T-helper 1 cell treated with Interleukin-12 subunit alpha and Interleukin-12 subunit beta and Interleukin-4 antibody, amounts not matched to agents 30 ng/mL and 1 ng/mL, for 36 hours (primary cell): ENCODE data around the gene CYBA. TPM values are rescaled to one million over a fixed set of nuclear protein-coding genes. Genes with fewer than 3 reads are reported as not detected.

ENCODE experiments used
- intact Hi-C: fragments of 100-400 bp; cut with micrococcal nuclease; formaldehyde crosslinking; loops from one replicate; pipeline ENCODE4 v1.15.1; 2024
- total RNA-seq: library from RNA; stranded (reverse); gene quantifications from 2 replicates; pipeline ENCODE4 v1.2.3, GENCODE V29; 2022

Gene CYBA
- total RNA-seq, 1 donor from 2014 or later, result 567 TPM

DNA sequence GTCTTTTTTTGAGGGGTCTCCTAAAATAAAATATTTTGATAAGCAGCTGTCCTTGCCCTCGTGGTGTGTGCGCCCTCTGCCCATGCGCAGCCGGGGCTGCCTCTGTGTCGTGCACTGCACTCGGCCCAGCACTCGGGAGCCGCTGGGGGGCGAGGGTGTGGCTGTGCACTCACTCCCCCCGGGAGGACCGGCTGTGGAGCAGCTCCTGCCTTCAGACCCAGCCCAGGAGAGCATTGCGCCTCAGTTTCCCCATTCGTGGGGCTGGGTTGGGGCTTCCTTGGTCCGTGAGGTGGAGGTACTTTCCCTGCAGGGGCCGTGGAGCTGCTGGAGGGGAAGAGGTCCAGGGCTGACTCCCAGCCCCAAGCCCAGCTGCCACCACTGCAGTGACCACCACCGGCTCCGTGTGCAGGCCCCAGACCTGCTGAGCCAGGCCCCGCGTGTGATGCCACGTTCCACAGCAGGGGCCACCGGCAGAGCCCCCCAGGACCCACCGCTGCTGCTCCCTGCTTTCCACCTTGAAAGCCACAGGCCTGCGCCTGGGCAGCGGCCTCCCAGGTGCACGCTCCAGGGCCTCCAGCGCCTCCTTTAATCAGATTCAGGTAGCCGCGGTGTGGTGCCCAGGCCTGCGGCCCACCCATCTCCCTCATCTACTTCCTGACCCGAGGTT lies 18.8 kb downstream of the CYBA start:
- intact Hi-C loops, result no loop called here

DNA sequence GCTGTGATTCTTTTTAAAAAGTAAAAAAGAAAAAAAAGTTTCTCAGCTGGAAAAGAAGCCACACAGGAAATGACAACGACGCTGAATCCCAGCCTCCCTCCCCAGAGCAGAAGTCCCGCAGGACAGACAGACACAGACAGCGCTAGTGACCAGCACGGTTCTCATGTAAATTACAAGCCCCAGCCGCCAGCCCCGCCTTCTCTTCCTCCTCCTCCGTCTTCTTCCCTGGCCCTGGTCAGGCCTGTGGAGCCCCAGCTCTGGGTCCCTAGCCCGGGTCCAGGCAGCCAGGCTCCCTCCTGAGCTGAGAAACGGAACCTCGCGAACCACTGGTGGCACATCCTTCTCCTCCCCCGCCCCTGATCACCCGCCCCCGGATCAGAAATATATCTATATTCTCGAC lies 19.5 kb downstream of the CYBA start:
- intact Hi-C loops, result no loop called here

DNA sequence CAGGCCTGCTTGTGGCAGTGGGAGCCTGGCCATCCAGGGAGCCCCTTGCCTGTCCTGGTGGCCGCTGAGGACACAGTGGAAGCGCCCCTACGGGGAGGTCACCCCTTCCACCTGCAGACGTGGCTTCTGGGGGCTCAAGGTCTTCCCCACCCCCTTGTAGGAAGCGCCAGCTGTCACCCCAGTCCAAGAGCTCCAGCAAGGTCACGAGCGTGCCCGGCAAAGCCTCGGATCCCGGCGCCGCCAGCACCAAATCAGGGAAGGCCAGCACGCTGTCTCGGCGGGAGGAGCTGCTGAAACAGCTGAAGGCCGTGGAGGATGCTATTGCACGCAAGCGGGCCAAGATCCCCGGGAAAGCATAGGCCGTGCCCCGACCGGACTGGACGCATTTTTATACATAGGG lies 19.9 kb downstream of the CYBA start:
- intact Hi-C loops, result no loop called here

DNA sequence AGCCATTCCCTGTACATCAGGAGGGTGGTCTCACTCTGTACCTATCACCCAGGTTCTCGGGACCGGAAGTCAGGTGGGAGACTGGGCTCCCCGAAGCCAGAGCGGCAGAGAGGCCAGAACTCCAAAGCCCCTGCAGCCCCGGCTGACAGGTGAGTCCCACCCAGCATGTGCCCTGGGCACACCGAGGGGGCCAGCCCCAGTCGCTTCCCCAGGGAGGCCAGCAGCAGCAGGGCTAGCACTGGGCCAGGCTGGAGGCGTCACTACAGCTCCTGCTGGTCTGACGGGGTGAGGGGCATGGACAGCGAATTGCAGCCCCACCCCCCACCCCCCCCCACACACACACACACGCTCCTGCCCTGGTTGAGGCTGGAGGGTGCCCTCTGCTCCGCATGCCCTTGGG lies 20.4 kb downstream of the CYBA start:
- intact Hi-C loops, result no loop called here

DNA sequence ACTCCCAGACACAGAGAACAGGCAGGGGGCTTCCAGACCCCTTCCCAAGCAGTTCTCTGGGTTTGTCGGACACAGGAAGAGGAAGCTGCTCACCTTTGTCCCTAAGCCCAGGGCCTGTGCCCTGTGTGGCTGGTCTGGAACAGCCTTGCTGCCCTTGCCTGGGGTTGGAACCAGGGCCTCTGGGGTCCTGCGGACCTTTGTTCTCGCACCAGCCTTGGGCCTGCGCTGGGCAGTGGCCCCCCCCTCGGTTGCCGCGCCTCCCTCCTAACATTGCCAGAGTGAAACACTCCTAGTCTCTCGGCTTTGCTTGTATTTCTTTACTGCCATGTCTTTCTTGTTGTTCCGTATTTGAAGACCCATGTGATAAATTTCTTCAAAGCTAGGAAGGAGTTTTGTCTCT lies 21.0 kb downstream of the CYBA start:
- intact Hi-C loops, result no loop called here

DNA sequence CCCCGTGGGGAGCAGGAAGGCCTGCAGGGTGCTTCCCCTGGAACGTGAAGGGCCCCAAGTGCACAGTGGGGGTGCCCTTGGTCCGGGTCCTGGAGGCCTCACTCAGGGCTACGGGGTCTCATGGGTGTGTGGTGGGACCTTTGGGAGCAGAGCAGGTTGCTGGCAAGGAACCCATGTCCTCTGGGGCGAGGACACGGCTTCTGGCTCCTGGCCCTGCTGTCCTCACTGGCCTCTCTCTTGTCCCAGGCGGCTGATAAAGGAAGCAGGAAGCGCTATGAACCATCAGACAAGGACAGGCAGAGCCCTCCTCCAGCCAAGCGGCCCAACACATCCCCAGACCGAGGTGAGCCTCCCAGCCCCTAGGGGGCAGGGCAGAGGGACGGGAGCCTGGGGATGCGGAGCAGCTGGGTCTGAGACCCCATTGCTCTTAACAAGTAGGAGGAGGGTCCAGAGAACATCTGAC lies 22.3 kb downstream of the CYBA start:
- intact Hi-C loops, result no loop called here

DNA sequence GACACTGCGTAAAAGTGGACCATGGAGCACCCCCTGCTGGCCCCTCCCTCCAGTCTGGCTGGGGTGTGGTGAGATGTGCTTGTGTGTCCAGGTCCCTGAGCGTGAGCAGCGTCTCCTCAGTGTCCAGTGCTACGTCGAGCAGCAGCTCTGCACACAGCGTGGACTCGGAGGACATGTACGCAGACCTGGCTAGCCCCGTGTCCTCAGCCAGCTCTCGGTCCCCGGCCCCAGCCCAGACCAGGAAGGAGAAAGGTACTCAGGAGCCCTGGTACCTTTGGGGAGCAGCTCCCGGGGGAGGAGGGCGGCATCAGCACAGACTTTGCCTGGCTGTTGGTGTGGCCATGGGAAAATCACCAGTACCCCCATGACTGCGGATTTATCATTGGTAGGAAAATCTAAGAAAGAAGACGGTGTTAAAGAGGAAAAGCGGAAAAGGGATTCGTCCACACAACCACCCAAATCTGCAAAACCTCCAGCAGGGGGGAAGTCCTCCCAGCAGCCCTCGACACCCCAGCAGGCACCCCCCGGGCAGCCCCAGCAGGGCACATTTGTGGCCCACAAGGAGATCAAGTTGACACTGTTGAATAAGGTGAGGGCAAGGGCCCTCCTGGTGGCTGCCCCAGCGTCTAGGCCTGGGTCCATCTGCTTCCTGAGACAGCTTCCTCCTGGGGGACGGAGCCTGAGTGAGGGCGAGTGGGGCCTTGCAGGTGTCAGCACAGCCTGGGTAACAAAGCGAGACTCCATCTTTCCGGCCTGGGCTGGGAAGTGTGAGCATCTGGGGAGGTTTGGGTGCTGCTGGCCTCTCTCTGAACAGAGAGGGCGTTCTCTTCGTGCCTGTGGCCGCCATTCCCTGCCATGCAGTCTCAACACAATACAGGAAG lies 23.1 kb downstream of the CYBA start:
- intact Hi-C loops, result no loop called here

DNA sequence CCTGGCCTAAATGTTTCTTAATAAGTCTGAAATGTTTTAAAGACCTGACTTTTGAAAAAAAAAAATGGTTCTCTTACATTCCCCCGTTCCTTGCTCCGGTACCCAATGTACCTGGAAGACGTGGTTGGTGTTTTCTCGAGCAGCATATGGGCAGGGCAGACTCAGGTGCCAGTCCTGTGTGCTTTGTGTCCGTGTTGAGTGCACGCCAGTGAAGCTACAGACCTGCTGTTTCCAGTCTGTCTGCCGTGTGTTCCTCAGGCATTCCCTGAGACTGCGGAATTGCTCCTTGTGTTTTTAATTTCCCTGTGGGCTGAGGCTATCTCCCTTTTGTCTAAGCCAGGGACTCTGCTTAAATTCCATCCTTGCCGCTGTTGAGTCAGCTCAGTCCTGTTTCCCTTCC lies 24.2 kb downstream of the CYBA start:
- intact Hi-C loops, result no loop called here

DNA sequence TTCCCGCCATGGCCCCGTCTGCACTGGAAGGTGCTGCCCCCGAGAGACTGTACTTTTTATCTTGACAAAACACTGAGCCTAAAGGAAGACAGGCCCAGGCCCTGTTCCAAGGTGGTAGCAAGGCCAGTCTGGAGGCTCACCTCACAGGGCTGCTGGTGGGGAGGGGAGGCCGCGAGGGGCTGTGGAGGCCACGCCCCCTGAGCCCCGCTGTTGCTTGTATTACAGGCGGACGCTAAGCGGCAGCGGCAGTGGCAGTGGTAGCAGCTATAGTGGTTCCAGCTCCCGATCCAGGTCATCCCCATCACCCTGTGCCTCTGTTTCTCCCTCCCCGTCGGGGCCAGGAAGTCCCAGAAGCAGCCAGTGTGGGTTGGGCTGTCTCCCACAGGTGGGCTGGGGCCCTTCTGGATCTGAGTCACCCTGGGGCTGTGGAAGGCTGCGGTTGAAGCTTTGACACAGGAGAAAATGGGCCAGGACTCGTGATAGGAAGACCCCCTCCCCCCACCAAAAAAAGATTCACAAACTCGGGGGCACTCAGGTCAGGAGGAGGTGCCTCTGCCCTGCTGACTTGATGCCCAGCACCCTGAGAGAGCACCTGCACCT lies 25.8 kb downstream of the CYBA start:
- intact Hi-C loops, result no loop called here

DNA sequence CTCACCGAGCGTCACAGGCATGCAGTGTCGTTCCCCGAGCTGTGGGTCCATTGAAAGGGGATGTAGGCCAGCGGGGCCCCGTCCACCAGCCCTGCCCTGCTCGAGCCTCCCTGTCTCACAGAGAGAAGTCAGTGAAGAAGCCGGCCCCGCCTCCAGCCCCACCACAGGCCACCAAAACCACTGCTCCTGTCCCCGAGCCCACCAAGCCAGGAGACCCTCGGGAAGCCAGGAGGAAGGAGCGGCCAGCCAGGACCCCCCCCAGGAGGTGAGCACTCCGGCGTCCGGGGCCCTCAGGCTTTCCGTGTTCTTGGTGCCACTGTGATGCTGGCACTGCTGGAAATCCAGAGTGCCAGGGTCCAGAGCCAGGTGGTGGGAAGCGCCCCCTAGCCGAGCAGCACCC lies 26.4 kb downstream of the CYBA start:
- intact Hi-C loops, result no loop called here

DNA sequence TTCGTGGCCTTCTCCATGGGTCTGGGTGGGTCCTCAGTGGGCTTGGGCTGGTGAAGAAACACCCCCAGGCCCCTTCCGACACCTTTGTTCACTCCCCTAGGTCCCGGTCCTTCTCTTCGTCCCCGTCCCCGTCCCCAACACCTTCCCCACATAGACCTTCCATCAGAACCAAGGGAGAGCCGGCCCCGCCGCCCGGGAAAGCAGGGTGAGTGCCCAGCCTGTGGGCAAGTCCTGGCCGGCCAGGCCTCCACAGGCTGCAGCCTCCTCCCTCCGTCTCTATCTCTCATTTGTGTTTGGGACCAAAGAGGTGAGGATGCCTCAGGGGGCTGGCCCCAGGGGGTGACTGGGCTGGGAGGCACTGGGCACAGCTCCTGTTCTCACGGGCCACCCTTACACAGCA lies 27.0 kb downstream of the CYBA start:
- intact Hi-C loops, result no loop called here

DNA sequence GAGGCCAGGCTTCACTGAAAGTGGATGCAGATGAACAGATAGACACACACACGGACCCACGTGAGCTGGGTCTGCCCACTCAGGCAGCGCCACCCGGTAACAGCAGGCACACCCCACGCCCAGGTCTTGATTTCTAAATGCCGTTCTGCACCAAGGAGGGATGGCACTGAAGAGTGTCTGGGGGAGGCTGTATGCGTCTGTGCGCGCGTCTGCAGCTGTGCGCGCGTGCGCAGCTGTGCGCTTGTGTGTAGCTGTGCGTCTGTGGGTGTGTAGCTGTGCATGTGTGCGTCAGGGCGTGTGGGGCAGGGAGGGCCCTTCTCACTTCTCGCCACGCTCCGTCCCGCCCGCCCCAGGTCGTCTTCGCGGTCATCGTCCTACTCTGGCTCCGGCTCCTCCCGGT lies 28.0 kb downstream of the CYBA start:
- intact Hi-C loops, result no loop called here

DNA sequence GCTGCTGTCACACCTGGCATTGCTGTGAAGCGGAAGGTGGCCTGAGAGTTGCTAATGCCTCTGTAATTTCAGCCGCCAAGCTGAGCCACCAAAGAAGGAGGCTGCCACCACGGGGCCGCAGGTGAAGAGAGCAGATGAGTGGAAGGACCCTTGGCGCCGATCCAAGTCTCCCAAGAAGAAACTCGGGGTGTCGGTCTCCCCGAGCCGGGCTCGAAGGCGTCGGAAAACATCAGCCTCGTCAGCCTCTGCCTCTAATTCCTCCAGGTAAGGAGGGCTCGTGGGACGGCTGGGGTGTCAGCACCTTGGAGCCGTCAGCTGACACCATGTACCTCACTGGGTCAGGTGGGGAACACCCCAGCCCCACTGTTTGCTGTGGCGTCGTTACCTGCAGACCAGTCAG lies 28.7 kb downstream of the CYBA start:
- intact Hi-C loops, result no loop called here

DNA sequence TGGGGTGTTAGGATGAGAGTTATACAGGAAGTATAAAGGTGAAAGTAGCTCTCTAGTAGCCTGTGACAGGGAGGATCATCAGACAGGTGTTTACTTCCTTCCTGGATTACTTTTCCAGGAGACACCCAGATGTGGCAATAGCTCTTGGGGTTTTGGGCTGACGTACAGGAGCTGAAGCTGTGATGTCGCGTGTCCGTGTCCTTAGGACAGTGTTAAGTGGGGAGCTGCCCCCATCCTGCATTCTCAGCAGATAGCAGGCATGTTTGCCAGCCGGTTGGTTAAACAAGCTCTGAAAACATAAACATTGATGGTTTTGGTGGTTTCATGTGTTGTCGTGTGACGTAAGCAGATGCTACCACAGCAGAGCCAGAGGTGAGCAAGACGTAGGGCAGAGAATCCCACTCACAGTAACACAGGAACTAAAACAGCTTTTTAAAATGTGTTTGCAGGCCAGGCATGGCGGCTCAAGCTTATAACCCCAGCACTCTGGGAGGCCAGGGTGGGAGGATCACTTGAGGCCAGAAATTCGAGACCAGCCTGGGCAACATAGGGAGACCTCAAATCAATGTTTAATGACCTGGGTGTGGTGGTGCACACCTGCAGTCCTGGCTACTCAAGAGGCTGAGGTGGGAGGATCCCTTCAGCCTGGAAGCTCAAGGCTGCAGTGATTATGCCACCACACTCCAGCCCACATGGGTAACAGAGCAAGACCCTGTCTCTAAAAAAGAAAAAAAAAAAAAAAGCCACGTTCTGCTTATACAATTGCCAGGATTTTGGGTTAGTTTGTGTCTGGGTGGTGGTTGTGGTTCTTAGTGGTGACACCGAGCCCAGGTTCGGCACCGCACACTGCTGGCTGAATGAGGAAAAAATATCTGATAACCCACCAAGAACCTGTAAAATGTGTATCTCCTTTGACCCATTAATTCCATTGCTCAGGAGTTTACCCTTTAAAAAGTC lies 30.7 kb downstream of the CYBA start:
- intact Hi-C loops, result no loop called here

DNA sequence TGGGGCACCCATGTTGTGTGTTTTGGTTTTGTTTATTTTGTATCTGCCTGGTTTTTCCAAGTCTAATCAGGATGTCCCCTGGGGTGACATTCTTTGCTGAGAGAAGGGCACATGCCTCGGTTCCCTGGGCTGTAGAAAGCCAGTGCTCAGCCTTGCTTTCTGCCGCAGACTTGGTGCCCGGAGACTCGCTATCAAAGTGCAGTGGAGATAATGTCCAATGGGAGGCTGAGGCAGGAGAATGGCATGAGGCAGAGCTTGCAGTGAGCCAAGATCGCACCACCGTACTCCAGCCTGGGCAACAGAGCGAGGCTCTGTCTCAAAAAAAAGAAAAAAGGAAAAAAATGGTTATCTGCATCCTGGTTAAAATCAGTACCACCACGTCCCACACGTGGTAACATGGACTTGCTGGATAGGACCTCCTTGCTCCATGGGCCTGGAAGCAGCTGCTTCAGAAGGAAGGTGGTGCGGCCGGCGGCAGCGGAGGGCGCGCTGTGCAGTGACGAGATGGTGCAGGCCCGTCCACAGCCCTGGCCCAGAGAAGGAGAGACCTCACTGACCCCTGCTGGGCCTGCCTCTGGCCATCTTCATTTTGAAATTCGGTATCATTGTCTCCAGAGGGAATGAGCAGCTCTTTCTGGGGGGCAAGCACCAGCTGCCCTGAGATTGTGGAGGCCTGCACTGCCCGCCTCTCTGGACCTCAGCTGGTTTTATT lies 31.7 kb downstream of the CYBA start:
- intact Hi-C loops, result no loop called here

DNA sequence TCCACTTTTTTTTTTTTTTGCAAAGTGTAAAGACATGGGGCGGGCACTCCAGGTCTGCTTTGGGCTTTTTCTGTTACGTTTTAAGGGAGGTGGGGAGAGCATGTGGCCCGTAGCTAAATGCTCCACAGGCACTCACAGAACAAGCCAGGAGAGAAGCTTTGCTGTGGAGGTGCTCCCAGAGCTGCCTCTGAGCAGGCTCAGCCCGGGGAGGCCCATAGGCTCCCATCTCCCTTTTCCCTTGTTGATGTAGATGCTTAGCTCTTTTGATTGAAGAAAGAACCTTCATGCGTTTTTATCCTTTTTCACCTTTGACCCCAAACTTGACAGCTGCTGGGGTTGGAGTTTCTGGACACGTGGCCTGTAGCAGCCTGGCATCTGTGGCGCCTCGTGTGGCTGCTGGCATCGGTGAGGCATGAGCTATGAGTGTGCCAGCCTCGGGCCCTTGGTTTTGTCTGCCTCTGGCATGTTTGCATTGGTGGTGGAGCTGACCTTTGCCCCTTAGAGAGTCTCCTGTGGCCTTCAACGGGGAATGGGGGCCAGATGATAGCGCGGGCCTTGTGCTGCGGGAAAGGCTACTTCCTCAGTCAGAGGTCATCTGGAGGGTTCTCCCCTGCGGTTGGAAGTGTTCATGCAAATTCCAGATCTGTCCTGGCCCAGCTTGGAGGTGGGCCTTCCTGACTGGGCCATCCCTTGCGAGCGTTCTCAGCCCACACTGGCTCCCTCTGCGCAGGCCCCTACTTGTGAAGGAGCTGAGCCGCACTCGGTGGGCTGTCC lies 32.5 kb downstream of the CYBA start:
- intact Hi-C loops, result no loop called here

DNA sequence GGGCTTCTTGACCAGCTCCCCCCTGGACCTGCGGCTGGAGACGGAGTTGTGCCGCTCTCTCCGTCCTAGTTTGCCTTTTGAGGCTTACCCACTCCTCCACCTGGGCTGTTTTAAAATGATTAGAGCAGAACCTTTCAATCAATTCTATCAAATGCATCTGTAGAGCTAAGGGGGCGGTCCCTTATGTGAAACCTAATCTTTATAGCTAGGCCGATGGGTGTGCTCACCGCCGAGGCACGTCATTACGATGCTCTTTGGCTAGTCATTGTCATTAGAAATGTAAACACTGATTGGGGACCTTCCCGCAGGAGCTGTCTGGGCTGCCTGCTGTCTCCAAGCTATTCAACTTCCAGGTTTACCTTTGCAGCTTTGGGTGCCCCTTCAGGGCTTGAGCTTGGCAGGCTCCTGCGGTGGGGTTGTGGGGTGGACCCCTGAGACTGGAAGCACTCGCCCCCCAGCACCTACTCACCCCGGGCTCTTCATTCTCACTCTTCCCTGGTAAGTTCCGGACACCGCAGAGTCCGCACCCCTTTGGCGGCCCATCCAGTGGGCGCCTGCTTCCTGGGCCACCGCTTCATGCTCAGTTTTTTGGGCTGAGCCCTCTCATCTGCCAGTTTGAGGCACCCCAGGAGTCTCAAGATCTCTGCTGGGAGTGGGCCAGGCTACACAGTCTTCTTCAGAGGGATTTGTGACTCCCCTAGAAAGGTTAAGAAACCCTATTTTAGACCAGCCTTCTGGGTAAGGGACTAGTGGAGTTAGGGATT lies 33.4 kb downstream of the CYBA start:
- intact Hi-C loops, result no loop called here

DNA sequence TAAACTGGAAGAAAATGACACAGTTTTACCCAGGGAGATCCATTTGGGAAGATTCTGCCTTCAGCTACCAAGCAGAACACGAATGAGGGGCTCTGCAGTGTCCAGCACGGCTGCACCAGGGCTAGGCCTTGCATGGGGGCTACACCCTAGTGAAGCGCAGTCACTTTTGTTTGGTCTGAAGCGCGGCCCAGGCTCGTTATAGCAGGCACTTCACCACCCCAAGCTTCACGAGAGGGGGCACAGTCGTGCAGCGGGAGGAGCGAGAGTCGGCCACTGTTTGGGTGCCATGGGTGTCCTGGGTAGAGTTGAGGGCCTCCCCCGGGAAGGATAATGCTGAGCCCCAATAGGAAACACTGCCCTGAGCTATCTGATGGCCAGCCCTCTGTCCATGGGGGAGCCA lies 34.1 kb downstream of the CYBA start:
- intact Hi-C loops, result no loop called here

DNA sequence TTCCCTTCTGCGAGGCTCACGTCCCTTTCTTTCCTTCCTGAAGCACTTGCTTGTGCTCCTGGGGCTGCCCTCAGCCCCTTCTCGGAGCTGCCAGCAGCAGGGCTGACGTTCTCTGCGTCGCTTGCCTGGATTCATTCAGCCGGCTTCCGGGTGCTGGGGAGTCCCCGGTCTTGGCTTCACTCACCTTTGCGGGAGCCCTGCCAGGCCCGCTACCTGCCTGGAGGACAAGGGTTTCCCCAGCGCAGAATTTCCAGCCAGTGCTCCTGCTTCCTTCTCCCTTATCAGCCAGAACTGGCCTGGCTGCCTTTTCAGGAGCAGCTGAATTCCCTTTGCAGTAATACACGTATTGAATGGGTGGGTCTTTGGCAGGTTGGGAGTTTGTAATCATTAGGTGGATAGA lies 34.5 kb downstream of the CYBA start:
- intact Hi-C loops, result no loop called here
